PC-9 (cell line): ENCODE data around the gene SELE. TPM values are rescaled to one million over a fixed set of nuclear protein-coding genes. Genes with fewer than 3 reads are reported as not detected.

Experiments
- BruUV-seq: library from RNA; stranded (reverse); fragments of 400-500 nt; replicated peaks from 2 replicates; lab custom pipeline; 2021; lab: Mats Ljungman, UMichigan
- CTCF ChIA-PET: fragments of 300-600 bp; sonication (Branson Sonifier 250); formaldehyde crosslinking; loops from one replicate; lab custom pipeline; 2022; ENCODE audit warnings: antibody characterized with exemption; lab: Charles Lee
- POLR2A ChIA-PET: fragments of 300-600 bp; sonication (Branson Sonifier 250); formaldehyde crosslinking; loops from one replicate; lab custom pipeline; 2022; ENCODE audit warnings: antibody characterized with exemption; ENCODE audit not compliant: unreplicated experiment; lab: Charles Lee
- DNase-seq, 2 experiments: peaks; one replicate each; pipeline versions ENCODE4 v3.0.0 to v3.0.0-alpha.2; 2015 to 2022; ENCODE audit warnings: mixed read lengths in 1 of 2
- H2AFZ ChIP-seq: fragments of 200-600 bp; sonication (generic); 2 replicates; pipeline ENCODE4 v1.8.1; 2017; ENCODE audit warnings: antibody characterized with exemption
- H3F3A ChIP-seq: fragments of 200-600 bp; sonication (generic); 2 replicates; pipeline ENCODE4 v1.8.1; 2017; ENCODE audit warnings: antibody characterized with exemption, mild to moderate bottlenecking, low read depth; ENCODE audit not compliant: insufficient read depth
- H3K27ac ChIP-seq: fragments of 200-600 bp; sonication (generic); 2 replicates; pipeline ENCODE4 v1.6.1; 2016; ENCODE audit warnings: mixed run types
- H3K27me3 ChIP-seq: fragments of 200-600 bp; sonication (generic); 2 replicates; pipeline ENCODE4 v1.6.1; 2016; ENCODE audit warnings: low read depth, mixed run types; ENCODE audit not compliant: insufficient read depth
- H3K36me3 ChIP-seq: fragments of 200-600 bp; sonication (generic); 2 replicates; pipeline ENCODE4 v1.6.1; 2016; ENCODE audit warnings: low read depth, mixed run types
- H3K4me1 ChIP-seq: fragments of 200-600 bp; sonication (generic); replicated peaks from 2 replicates; pipeline ENCODE4 v1.6.1; 2016; ENCODE audit warnings: mixed run types; ENCODE audit not compliant: insufficient read depth
- H3K4me2 ChIP-seq: fragments of 200-600 bp; sonication (generic); 2 replicates; pipeline ENCODE4 v1.6.1; 2017; ENCODE audit warnings: mixed run types
- H3K4me3 ChIP-seq: fragments of 200-600 bp; sonication (generic); 2 replicates; pipeline ENCODE4 v1.6.1; 2016; ENCODE audit warnings: mixed run types
- H3K79me2 ChIP-seq: fragments of 200-600 bp; sonication (generic); 2 replicates; pipeline ENCODE4 v1.6.1; 2017; ENCODE audit warnings: low read depth, mixed run types
- H3K9me2 ChIP-seq: fragments of 200-600 bp; sonication (generic); 2 replicates; pipeline ENCODE4 v1.8.1; 2017; ENCODE audit warnings: mild to moderate bottlenecking; ENCODE audit not compliant: insufficient read depth
- H3K9me3 ChIP-seq: fragments of 200-600 bp; sonication (generic); 2 replicates; pipeline ENCODE4 v1.8.1; 2016; ENCODE audit warnings: low read depth; ENCODE audit not compliant: insufficient read depth
- H4K20me1 ChIP-seq: fragments of 200-600 bp; sonication (generic); 2 replicates; pipeline ENCODE4 v1.8.1; 2017; ENCODE audit not compliant: insufficient read depth
- CTCF ChIP-seq: fragments of 200-600 bp; sonication (generic); conservative IDR thresholded peaks from 2 replicates; pipeline ENCODE4 v1.6.1; 2017; ENCODE audit warnings: mixed run types, antibody characterized with exemption, mild to moderate bottlenecking, moderate library complexity
- EZH2 ChIP-seq: fragments of 200-600 bp; sonication (generic); IDR thresholded peaks from 2 replicates; pipeline ENCODE4 v1.8.0; 2017; ENCODE audit warnings: antibody characterized with exemption, low read depth
- intact Hi-C: fragments of 100-400 bp; cut with micrococcal nuclease; formaldehyde crosslinking; loops from one replicate; pipeline ENCODE4 v1.10.0; 2022; ENCODE audit not compliant: unreplicated experiment
- total RNA-seq: library from RNA; stranded (reverse); gene quantifications from 2 replicates; pipeline ENCODE4 v1.2.3, GENCODE V29; 2021

The SELE gene
- total RNA-seq, 1 experiment from 2014 or later, result not detected

DNA sequence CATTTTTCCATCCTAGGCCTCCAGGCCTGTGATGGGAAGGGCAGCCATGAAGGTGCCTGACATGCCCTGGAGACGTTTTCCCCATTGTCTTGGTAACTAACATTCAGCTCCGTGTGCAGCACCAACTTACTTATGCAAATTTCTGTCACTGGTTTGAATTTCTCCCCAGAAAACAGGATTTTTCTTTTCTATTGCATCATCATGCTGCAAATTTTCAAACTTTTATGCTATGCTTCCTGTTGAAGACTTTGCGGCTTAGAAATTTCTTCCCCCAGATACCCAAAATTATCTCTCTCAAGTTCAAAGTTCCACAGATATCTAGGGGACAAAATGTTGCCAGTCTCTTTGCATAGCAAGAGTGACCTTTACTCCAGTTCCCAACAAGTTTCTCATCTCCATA is 25.2 kb upstream of the SELE start:
- no peaks in the 10 kb centered on the region for H3K9me2 ChIP-seq
- H3K9me3 ChIP-seq, result no peaks in the 10 kb centered on the region
- H3K36me3 ChIP-seq, result no peaks in the 10 kb centered on the region
- H3K4me1 ChIP-seq, result no peaks in the 10 kb centered on the region
- DNase-seq, result no peak
- H3K27me3 ChIP-seq, result no peaks in the 10 kb centered on the region
- CTCF ChIA-PET, result no interaction called here
- TF ChIP-seq CTCF (no peak), EZH2 (no peak)
- intact Hi-C loops, result no loop called here
- POLR2A ChIA-PET, result no interaction called here
- H3F3A ChIP-seq, result no peaks in the 10 kb centered on the region
- no peaks in the 10 kb centered on the region for H4K20me1 ChIP-seq
- no peak overlapping the region for H3K4me3 ChIP-seq
- no peak overlapping the region for H2AFZ ChIP-seq
- no TSS peak for BruUV-seq
- H3K4me2 ChIP-seq, result no peak overlapping the region
- no peaks in the 10 kb centered on the region for H3K79me2 ChIP-seq
- no peak overlapping the region for H3K27ac ChIP-seq

- no peaks in the 10 kb centered on the region for H3K36me3 ChIP-seq
- no peak overlapping the region for H3K4me3 ChIP-seq
- CTCF ChIA-PET, result no interaction called here
- no peak for DNase-seq
- no peak overlapping the region for H3K4me2 ChIP-seq
- no peaks in the 10 kb centered on the region for H3F3A ChIP-seq
- POLR2A ChIA-PET, result no interaction called here
- H3K9me3 ChIP-seq, result no peaks in the 10 kb centered on the region
- intact Hi-C loops, result no loop called here
- no peak overlapping the region for H3K27ac ChIP-seq
- no peaks in the 10 kb centered on the region for H3K27me3 ChIP-seq
- no peak for TF ChIP-seq CTCF
- no peak for TF ChIP-seq EZH2
- BruUV-seq, result no TSS peak
- H3K9me2 ChIP-seq, result no peaks in the 10 kb centered on the region
- H3K79me2 ChIP-seq, result no peaks in the 10 kb centered on the region
- no peaks in the 10 kb centered on the region for H3K4me1 ChIP-seq
- H2AFZ ChIP-seq, result no peak overlapping the region
- H4K20me1 ChIP-seq, result no peaks in the 10 kb centered on the region
Measured at GRCh38 chr1:169753549-169753948, 19.7 kb upstream of the SELE start.

- no peaks in the 10 kb centered on the region for H3K9me3 ChIP-seq
- no peaks in the 10 kb centered on the region for H3K9me2 ChIP-seq
- no peak overlapping the region for H3K4me3 ChIP-seq
- no peak overlapping the region for H3K27ac ChIP-seq
- no peaks in the 10 kb centered on the region for H3K36me3 ChIP-seq
- no peaks in the 10 kb centered on the region for H3F3A ChIP-seq
- intact Hi-C loops, result no loop called here
- no peaks in the 10 kb centered on the region for H4K20me1 ChIP-seq
- no peak for TF ChIP-seq CTCF
- TF ChIP-seq EZH2, result no peak
- H3K4me1 ChIP-seq, result no peaks in the 10 kb centered on the region
- CTCF ChIA-PET, result no interaction called here
- H3K4me2 ChIP-seq, result no peak overlapping the region
- no peaks in the 10 kb centered on the region for H3K27me3 ChIP-seq
- no peaks in the 10 kb centered on the region for H3K79me2 ChIP-seq
- H2AFZ ChIP-seq, result no peak overlapping the region
- POLR2A ChIA-PET, result no interaction called here
- BruUV-seq, result no TSS peak
- DNase-seq, result no peak
Measured at GRCh38 chr1:169750041-169750440, 16.2 kb upstream of the SELE start.
